Measurements from ENCODE around the gene LRP1B.
"Not testable (repeated sequence)": the region's sequence is repeated elsewhere in the genome, so short reads cannot be mapped to it uniquely, and the experiment has no call there.

LRP1B gene

GRCh38 chr2:141201016-141201565 lies 929.7 kb downstream of the LRP1B start:
- no peak for DNase-seq

DNA sequence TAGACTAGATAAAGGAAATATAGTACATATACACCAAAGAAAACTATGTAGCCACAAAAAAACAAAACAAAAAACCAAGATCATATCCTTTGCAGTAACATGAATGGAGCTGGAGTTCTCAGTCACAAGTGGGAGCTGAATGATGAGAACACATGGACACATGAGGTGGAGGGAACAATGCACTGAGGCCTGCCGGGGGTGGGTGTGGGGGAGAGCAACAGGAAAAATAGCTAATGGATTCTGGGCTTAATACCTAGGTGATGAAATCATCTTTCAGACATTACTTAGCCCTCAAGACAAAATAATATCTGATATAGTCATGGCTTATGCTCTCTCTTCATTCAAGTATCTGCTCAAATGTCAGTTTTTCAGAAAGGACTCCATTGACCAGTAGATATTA lies 930.6 kb downstream of the LRP1B start:
- no peak for DNase-seq

DNA sequence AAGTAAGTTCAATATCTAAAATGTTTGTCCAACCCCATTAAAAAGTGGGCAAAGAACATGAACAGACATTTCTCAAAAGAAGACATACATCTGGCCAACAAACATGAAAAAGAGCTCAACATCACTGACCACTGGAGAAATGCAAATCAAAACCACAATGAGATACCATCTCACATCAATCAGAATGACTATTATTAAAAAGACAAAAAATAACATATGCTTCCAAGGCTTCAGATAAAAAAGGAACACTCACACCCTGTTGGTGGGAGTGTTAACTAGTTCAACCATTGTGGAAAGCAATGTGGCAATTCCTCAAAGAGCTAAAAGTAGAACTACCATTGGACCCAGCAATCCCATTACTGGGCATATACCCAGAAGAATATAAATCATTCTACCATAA lies 931.1 kb downstream of the LRP1B start:
- no peak for DNase-seq

DNA sequence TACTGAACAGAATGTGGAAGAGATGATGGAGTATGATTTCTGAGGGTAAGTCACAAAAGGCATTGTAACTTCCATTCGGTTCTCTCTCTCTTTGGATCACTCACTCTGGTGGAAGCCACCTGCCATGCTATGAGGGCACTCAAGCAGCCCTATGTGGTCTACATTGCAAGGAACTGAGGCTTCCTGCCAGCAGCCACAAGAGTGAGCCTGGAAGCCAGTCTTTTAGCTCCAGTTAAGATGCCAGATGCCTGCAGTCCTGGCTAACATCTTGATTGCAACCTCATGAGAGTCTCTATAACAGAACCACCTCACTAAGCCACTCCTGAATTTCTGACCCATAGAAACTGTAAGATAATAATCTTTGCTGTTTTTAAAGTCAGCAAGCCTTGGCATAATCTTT lies 935.7 kb downstream of the LRP1B start:
- no peak for DNase-seq

DNA sequence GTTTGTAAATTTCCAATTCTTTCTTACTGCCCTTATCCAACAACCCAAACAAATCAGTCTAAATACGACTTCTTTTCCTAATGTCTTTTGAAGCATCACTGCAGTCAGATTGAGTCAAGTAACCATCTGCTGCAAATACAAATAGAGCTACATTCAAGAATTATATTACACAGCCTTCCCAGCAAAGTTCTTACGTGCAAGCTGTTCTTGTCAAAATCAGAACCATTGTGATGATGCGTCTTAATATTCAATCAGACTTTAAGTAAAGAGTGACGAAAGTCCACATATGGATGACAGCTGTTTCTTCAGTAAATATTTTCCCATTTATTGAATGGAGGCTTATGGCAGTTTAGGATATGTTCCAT lies 943.8 kb downstream of the LRP1B start:
- no peak for DNase-seq

- no peak for DNase-seq
Observed at GRCh38 chr2:141186413-141187074, 944.3 kb downstream of the LRP1B start.

DNA sequence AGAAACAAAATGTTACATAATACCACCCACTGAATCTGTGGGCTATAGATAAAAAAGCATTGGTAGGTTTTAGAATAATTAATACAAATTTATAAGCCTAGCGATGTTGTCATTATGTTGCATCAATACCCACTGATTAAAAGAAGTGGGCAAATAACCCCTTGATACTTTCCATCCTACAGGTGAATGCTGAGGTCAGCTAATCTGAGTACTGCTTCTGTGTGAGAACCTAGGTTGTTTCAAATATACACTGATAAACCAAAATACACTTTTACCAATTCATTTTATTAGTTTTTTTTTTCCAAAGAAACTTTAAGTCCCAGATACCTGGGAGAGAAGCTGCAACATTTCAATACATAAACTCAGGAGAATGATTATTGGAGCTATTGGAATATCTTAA lies 948.6 kb downstream of the LRP1B start:
- no peak for DNase-seq

- DNase-seq: not testable (repeated sequence)
Observed at GRCh38 chr2:141169117-141169516, 961.7 kb downstream of the LRP1B start.

DNA sequence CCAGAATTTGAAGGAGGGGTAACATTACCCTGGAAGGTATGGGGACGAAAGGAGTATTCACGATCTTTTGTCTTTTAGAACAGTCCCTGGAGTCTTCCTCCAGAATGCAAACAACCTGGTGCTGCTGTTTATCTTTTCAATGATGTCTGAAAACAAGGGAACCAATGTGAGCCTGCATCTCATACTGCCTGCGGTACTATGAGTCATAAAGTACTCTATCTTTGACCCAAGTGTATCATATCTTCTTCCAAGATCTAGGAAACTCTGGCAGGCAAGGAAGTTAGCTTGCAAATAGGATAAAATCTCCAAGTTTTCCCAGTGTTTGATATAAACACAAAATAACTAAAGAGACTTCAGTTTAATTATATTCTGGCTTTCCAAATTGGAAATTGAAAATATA lies 968.5 kb downstream of the LRP1B start:
- DNase-seq: no peak

DNA sequence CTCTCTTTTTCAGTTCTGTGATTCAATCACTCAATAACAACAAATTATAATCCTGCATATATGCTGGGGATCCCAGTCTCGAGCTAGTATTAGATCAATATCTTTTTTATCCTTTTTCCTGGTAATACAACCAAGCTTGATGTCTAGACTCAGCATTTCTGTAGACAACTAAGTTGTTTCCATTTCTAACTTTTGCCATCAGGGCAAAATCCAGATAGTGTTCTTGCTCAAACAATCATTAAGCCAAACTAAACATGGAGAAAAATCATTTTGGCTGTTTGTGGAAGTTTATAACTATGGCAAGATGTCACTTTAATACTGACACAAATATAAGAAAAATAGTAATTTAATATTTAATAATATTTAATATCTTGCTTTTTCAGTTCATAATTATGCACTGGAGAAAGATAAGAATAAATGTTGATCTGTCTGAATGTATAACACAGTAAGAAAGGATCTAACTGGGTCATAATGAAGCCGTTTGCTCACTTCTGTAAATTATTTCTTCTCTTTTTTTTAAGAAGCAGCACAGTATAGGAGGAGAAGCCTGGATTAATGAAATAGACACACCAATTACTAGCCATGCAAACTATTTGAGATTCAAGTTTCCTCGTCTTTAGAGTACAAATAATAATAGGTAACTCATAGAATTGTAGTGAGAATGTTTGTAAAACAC lies 979.1 kb downstream of the LRP1B start:
- no peak for DNase-seq

- DNase-seq: no peak
Observed at GRCh38 chr2:141142025-141142424, 988.8 kb downstream of the LRP1B start.

DNA sequence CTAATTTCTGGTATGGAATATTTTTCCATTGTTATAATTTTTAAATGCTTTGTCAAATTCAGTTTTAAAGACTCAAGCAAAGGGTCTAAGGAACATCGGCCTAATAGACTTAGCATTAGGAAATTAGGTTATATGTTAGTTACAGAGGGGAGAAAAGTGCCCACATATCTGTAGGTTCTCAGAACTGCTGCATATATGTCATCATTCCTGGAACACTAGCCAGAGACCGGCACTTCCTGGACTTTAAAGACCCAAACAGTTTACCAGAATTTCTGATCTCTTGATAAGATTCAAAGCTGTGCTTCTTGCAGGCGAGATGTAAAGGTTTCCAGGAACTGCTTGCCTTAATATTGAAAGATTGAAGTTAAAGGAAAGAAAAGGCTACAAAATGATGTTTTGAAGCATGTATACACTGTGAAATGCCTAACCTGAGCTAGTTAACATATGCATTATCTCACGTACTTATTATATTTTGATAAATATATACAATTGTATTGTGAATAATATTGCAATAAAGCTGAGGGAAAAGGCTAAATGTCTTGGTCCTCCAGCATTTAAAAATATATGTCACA lies 993.6 kb downstream of the LRP1B start:
- DNase-seq: no peak

DNA sequence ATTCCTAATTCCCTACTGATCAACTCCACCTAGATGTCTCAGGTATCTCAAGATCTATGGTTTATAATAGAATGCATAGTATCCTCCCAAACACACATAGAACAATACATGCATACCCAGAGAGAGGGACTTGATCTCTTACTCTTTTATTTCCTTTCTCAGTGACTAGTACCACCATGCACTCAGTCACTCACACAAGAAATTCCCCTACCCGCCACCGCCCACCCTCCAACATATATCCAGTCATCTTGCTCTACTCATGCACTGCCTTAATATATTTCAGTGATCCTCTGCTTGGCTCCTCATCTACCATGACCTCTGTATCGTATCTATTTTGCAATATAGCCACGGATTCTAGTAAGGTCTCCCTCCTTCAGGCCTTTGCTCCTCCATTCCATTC lies 996.9 kb downstream of the LRP1B start:
- DNase-seq: no peak

- no peak for DNase-seq
Observed at GRCh38 chr2:141125432-141125831, 1005.4 kb downstream of the LRP1B start.

DNA sequence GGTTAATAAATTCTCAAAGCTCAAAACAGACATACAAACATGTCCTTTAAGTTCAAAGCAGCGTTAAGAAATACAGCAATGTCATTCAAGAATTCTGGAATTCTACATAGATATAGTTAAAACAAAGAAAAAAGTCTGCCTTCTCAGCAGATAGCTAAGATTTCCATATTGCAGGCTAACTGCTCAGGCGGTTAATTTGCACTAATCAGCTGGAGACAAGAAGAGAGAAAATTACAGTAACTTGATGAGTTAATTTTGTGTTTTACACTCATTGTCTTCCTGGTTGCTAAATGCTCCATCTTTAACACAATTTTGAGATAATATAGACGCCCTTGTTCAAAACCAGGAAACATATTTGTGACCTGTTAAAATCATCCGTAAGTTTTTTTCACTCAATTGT lies 1012.0 kb downstream of the LRP1B start:
- DNase-seq: no peak

GRCh38 chr2:141113301-141113700 lies 1017.5 kb downstream of the LRP1B start:
- DNase-seq: no peak

GRCh38 chr2:141109633-141110032 lies 1021.2 kb downstream of the LRP1B start:
- DNase-seq: no peak

- DNase-seq: no peak
Observed at GRCh38 chr2:141105763-141106162, 1025.1 kb downstream of the LRP1B start.

- no peak for DNase-seq
Observed at GRCh38 chr2:141103216-141103615, 1027.6 kb downstream of the LRP1B start.

DNA sequence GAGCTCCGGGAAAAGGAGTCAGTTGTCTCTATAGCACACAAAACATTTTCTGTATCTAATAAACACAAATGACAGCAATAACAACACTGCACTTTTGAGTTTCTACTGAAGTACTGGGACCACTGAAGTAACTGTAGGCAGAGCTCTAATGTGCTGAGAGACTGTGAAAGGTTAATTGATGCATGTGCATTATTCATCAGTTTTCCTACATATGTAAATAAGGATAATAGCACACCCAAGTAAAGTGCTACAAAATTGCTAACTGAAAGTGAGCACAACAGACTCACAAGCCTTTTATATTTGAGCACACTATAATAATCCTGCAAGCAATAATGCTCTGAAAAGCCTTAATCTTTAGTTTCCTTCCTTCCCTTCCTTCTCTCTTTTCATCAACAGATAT lies 1051.6 kb downstream of the LRP1B start:
- no peak for DNase-seq

GRCh38 chr2:141075753-141076152 lies 1055.1 kb downstream of the LRP1B start:
- no peak for DNase-seq

GRCh38 chr2:141068053-141068682 lies 1062.6 kb downstream of the LRP1B start:
- no peak for DNase-seq

DNA sequence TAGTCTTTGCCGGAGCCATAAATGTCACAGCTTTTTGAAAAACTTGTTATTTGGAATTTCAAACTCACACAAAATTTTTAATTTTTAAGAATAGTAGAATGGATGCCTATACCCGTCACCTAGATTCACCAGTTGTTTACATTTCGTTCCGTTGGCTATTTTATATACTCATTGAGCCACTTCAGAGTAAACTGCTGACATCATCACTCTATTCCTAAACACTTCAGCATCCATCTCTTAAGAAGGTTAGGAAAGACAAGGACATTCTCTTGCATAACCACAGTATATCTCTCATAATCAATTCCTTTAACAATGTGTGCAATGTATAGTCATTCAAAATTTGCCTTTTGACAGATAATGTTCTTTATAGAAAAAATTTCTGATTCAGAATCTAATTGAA lies 1065.8 kb downstream of the LRP1B start:
- no peak for DNase-seq

DNA sequence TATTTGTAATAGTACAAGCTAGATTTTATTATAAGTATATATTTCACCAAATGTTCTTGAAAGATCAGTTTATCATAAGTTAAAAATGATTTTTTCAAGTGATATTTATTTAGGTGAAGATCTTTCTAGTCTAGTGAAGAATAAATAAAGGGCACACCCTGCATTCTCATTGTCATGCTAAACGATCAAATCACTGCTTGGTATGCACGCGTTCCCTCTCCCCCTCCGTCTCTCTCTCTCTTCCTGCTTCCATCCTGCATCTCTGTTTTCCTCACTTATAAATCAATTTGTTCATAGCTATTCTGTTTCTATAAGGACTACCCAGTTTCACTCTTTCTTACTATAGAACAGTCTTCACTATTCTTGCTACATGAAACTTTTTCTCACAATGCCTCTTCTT lies 1067.4 kb downstream of the LRP1B start:
- no peak for DNase-seq

Data from left hindlimb (tissue), 1 donor.